Stimulated activated CD4-positive, alpha-beta T cell treated with anti-CD3 and anti-CD28 coated beads, Interleukin-4, amount 100 ng/mL, for 48 hours (primary cell): ENCODE data around the gene BAZ1A.
"Not testable (repeated sequence)": the region's sequence is repeated elsewhere in the genome, so short reads cannot be mapped to it uniquely, and the experiment has no call there.

ENCODE experiments used
- DNase-seq, 2 donors: peaks; one replicate each; pipeline ENCODE4 v3.0.0-alpha.2; 2020; ENCODE audit warnings: low read depth in 2 of 2

The BAZ1A gene

GRCh38 chr14:34792598-34792997, 82.6 kb downstream of the BAZ1A start:
- DNase-seq = no peak

GRCh38 chr14:34785223-34786006, 89.7 kb downstream of the BAZ1A start:
- no peak for DNase-seq

- DNase-seq = no peak
Measured at GRCh38 chr14:34782031-34782430, 93.1 kb downstream of the BAZ1A start.

GRCh38 chr14:34781242-34781641, 93.9 kb downstream of the BAZ1A start:
- no peak for DNase-seq

GRCh38 chr14:34780646-34781045, 94.5 kb downstream of the BAZ1A start:
- no peak for DNase-seq

- DNase-seq = no peak
Measured at GRCh38 chr14:34778744-34779143, 96.4 kb downstream of the BAZ1A start.

- DNase-seq = no peak
Measured at GRCh38 chr14:34776611-34777010, 98.5 kb downstream of the BAZ1A start.

- DNase-seq = no peak
Measured at GRCh38 chr14:34775922-34776321, 99.2 kb downstream of the BAZ1A start.

GRCh38 chr14:34775342-34775741, 99.8 kb downstream of the BAZ1A start:
- no peak for DNase-seq

GRCh38 chr14:34770901-34771300, 104.3 kb downstream of the BAZ1A start:
- DNase-seq = no peak

- DNase-seq = no peak
Measured at GRCh38 chr14:34766606-34767005, 108.6 kb downstream of the BAZ1A start.

GRCh38 chr14:34766060-34766459, 109.1 kb downstream of the BAZ1A start:
- no peak for DNase-seq

- no peak for DNase-seq
Measured at GRCh38 chr14:34755215-34755614, 119.9 kb downstream of the BAZ1A start.

- no peak for DNase-seq
Measured at GRCh38 chr14:34754687-34755086, 120.5 kb downstream of the BAZ1A start.

- no peak for DNase-seq
Measured at GRCh38 chr14:34750670-34751069, 124.5 kb downstream of the BAZ1A start.

- DNase-seq = no peak
Measured at GRCh38 chr14:34750233-34750632, 124.9 kb downstream of the BAZ1A start.

- no peak for DNase-seq
Measured at GRCh38 chr14:34749408-34749807, 125.8 kb downstream of the BAZ1A start.

GRCh38 chr14:34742270-34743115, 132.7 kb downstream of the BAZ1A start:
- DNase-seq = no peak

GRCh38 chr14:34741840-34742239, 133.3 kb downstream of the BAZ1A start:
- no peak for DNase-seq

GRCh38 chr14:34740139-34740538, 135.0 kb downstream of the BAZ1A start:
- not testable (repeated sequence) for DNase-seq

- not testable (repeated sequence) for DNase-seq
Measured at GRCh38 chr14:34737079-34737478, 138.1 kb downstream of the BAZ1A start.

GRCh38 chr14:34733245-34733644, 141.9 kb downstream of the BAZ1A start:
- no peak for DNase-seq

- no peak for DNase-seq
Measured at GRCh38 chr14:34732802-34733201, 142.4 kb downstream of the BAZ1A start.
